ENCODE measurements around the gene UBAC2.

The UBAC2 gene

DNA sequence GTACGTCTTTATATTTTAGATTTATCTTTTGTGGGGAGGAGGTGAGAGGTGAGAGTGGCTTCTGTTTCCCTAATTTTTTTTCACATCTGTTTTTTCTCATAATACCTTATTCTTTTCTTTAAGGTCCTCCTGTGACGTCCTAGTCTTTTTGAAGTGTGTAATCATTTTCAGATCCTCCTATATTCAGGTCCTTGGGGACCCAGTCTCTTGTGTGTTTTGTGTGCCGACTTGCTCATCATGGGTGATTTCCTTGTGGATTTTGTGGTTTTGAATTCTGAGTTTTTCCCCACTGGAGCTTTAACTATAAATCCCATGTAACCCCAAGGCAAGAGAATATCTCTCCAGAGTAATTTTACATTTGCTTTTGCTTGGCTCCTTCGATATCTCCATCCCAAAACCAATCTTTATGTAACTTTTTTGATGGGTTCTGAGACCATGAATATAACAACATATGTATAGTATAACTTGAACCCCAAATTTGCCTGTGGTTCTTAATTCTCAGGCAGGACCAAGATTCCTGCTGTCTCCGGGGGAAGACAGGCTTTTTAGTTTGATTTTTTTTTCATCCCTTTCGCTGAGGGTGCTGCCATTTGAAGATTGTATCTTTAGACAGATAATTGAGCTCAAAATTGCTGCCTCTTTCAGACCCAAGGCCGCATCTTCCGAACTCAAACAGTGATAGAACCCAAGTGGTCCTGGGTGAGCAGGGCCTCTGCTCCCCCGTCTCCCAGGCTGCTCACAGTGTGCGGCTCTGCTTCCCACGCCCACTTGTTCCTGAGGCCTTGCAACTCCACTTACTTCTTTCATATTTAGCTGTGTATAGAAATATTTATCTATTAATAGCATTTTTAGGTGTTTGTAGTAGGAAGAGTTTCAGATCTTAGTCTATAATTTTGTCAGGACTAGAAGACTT lies 165.7 kb downstream of the UBAC2 start:
- peak; percentile 44 for DNase-seq

DNA sequence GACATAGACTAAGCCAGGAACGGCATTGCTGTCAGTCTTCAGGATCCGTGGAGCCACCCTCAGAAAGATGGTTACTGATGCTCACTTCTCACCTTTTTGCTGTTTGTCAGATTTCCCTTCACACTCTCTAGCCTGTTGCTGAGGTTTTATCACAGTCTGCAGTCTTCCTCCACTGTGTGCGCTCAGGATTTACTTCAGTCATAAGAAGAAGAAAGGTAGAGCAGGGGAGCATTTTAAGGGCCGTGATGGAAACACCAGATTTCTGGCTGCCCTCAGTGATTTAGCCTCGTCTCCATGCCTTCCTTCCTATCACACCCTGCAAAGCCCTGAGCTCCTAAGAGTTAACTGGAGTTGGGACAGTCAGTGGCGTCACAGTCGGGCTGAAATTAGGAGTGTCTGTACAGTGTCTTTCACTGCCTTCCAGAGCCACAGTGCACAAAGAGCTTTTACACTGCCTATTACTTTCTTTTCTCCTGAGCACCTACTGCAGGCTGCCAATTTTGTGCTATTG lies 166.5 kb downstream of the UBAC2 start:
- DNase-seq: peak; percentile 55

- DNase-seq: peak; percentile 54
Observed at GRCh38 chr13:99367663-99368448, 167.2 kb downstream of the UBAC2 start.

DNA sequence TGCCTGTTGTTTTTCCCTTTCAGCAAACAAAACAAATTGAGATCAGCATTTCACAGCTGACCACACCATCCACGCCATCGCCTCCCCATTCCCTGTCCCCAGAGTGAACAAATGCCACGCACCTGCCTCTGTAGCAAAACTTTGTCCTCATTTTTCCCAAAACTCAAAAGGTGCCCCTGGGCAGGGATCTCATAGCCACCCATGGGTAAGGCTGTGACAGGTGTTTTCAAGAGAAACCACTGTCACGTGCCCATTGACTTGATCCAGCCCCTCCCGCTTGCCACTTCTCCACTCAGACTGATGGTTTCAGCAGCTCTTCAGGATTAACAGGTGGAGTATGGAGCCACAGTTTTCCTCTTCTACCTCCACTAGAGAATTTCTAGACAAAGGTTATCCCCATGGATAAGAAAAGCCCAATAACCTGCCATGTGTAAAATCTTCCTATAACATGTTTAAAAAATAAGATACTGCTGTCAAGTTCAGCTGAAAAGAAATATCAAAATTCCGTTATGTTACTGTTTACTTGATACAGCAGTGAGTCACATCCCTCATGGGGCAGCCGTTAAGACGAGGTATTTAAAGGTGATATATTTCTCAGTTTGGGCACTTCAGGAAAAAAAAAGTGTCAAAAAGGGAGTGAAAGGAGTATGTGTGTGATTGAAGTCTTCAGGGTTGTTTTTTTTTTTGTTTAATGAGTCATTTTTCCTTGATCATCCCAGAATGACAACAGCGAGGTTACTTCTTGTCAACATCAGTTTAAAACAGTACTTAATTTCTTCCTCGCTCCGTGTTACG lies 170.0 kb downstream of the UBAC2 start:
- peak; percentile 42 for DNase-seq

DNA sequence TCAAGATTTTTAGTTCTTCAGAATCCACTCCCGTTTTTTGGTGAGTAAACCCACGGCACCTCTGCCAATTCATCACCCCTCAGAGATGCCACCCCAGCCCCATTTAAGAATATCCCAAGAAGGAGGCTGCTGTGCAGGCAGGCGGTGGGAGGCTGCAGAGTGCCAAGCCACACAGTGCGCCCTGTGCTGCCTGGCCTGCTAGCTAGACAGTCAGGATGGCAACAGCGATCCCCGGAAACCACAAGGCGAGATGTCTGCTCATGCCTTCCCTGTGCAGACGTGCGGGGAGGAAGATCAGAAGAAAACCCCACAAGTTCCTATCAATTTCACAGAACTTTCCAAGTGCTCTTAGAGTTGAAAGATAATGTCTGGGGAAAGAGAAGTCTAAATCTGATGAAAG lies 171.3 kb downstream of the UBAC2 start:
- peak; percentile 75 for DNase-seq

DNA sequence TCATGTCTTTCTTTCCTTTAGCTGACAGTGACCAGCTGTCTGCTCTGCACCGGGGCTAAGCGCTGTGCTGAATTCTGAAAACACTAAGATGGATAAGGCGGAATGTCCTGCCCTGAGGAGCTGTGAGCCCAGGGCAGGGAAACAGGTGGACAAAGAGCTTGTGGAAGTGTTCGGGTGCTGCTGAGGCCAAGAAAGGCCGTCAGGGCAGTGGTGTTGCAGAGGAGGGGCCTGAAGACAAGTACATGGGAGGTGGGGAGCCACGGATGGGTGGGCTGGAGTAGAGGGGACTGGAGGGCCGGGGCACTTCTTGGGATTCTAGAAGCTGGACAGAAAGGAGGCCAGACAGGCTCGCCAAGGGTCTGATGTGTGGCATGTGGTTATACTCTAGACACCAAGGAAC lies 172.8 kb downstream of the UBAC2 start:
- DNase-seq: no peak

GRCh38 chr13:99374169-99374991 lies 173.7 kb downstream of the UBAC2 start:
- no peak for DNase-seq

DNA sequence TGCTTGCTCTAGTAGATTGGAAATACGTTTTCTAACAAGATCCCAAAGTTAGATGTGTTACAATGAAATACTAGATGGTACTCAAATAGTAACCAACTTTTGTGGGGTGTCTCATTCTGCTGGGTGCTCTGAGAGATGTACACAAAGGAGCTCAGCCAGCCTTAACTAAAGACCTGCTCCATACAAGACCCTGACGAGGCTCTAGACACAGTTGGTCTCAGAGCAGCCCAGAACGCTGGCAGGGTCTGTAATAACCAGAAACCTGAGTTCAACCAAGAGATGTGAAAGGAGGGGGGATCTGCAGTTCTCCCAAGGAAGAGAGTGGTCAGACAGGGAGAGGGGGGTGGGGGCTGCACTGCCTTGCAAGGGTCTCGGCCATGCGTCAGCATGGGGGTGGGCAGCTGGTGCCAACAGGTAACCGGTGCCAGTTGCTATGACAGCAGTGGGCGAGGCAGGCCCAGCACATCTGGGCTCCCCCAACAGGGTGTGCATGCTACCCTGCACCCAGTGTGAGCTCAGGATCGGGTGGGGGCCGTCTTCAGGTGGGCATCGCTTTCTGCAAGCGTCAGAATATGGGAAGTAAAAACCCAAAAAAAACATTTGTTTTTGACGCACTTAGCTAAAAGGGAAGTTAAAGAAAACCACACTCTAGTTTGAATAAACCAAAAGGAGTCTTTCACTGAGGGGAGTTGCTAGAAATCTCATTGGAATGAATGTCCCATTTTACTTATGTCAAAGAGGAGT lies 174.5 kb downstream of the UBAC2 start:
- peak; percentile 67 for DNase-seq

- no peak for DNase-seq
Observed at GRCh38 chr13:99375738-99376080, 175.1 kb downstream of the UBAC2 start.

DNA sequence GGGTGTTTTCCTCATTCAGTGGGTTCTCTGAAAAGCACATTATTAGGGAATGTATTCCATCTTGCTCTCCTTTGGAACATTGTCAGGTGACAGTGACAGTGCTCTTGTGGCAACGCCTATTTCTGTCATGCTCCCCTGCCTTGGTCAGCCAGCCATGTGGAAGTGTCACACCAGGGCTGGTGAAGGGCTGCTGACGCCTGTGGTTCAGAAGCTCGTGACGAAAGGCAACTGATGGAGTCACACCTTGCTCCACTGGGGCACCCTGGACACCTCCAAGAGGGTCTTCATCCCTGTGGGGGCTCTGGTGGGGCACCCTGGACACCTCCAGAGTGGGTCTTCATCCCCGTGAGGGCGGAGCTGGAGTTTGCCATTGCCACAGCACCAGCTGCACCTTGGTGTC lies 175.5 kb downstream of the UBAC2 start:
- no peak for DNase-seq

GRCh38 chr13:99376924-99377323 lies 176.3 kb downstream of the UBAC2 start:
- no peak for DNase-seq

DNA sequence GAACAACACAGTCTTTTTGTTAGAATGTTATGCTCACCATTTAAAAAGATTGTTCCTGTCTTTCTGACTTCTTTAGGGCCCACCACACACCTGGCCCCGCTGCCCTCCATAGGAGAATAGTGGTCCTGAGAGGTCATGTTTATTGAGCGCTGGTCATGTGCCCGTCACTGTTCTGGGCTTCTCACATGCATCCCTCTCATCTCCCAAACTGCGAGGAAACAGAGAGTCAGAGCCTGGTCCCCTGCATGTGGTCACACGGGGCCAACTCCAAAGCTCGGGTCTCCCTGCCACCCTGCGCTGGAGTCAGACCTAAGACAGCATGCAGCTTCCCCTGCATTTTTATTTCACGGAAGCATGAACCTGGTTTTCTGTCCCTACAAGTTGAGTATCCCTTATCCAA lies 177.0 kb downstream of the UBAC2 start:
- DNase-seq: no peak

- no peak for DNase-seq
Observed at GRCh38 chr13:99378985-99379733, 178.5 kb downstream of the UBAC2 start.

GRCh38 chr13:99379856-99380801 lies 179.5 kb downstream of the UBAC2 start:
- no peak for DNase-seq

DNA sequence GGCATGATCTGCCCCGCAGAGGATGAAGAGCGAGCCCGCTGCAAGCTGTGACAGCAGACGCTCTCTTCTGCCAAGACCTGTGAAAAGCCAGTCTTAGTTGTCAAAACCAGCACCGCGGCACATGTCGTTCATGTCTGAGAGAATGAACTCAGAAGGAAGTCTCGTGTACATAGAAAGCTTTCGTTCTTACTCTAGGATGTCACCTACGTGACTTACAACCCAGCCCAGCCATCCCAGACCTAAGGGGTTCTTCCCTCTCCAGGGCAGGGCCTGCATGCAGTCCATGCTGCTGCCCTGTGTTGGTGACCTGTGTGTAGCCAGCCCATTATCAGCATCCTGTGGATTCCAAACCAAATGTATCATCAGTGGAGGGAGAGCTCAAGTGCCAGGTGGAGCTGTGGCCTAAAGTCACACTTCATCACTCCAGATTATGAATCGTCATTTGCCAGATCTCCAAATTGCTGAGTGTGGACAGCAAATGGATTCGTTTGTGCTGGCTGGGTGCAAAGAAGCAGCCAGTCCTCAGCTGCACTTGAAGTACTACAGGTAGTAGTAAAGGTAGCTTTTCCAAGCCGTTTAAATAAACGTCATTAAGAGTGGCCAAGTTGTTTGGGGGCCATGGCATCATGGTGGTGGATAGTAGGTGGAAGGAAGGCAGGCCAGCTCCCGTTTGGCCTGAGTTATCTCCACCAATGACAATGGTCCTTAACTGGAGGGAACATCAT lies 180.4 kb downstream of the UBAC2 start:
- peak; percentile 62 for DNase-seq

- no peak for DNase-seq
Observed at GRCh38 chr13:99381766-99382165, 181.1 kb downstream of the UBAC2 start.

GRCh38 chr13:99382428-99383133 lies 181.9 kb downstream of the UBAC2 start:
- peak; percentile 59 for DNase-seq

GRCh38 chr13:99383511-99383921 lies 182.9 kb downstream of the UBAC2 start:
- DNase-seq: no peak

Data from CD4-positive, alpha-beta T cell treated with Interleukin-17A for 1 hour (primary cell).